ENCODE data around the gene FTCDNL1.

DNA sequence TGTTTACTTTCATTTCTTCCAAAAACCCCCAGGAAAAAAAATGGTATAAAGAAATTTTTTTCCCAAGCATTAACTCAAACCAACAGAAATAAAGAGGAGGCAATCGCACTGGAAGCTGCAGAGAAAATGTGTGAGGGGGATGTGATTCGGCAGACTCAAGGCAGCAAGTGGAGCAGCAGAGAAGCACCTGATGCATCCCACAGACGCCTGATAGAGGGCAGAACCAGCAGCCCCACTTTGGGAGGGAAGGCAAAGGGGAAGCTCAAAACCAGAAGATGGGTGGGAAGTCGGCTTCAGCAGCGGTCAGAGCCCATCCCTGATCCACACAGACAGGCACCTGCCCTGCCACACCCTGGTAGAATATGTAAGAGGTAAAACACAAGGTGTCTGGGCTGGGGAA is 12.6 kb downstream of the FTCDNL1 start:
- TF ChIP-seq POLR2A (IDR thresholded peaks at IDR 0.05; ENCODE audit: low read length): no peak
- TF ChIP-seq GATA1 (IDR thresholded peaks at IDR 0.05; ENCODE audit: low read depth, low read length): no peak
